Measurements from ENCODE around the gene TCAF1. TPM values are rescaled to one million over a fixed set of nuclear protein-coding genes. Genes with fewer than 3 reads are reported as not detected.

The TCAF1 gene, protein sequence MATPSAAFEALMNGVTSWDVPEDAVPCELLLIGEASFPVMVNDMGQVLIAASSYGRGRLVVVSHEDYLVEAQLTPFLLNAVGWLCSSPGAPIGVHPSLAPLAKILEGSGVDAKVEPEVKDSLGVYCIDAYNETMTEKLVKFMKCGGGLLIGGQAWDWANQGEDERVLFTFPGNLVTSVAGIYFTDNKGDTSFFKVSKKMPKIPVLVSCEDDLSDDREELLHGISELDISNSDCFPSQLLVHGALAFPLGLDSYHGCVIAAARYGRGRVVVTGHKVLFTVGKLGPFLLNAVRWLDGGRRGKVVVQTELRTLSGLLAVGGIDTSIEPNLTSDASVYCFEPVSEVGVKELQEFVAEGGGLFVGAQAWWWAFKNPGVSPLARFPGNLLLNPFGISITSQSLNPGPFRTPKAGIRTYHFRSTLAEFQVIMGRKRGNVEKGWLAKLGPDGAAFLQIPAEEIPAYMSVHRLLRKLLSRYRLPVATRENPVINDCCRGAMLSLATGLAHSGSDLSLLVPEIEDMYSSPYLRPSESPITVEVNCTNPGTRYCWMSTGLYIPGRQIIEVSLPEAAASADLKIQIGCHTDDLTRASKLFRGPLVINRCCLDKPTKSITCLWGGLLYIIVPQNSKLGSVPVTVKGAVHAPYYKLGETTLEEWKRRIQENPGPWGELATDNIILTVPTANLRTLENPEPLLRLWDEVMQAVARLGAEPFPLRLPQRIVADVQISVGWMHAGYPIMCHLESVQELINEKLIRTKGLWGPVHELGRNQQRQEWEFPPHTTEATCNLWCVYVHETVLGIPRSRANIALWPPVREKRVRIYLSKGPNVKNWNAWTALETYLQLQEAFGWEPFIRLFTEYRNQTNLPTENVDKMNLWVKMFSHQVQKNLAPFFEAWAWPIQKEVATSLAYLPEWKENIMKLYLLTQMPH
- 10 to 100 TPM in 2 of 4 donors, 1 to 10 TPM in 2; 8.1 to 60.5 (median 12.9) TPM for polyA plus RNA-seq
- long read RNA-seq, donor 1, full-length matches to known transcripts, result 7 of 19 reads
- long read RNA-seq, donor 1, partial matches to known transcripts, result 12 of 19 reads
- long read RNA-seq, donor 1, other reads (novel, unspliced or antisense), result 0 of 19 reads
- long read RNA-seq, donor 2, full-length matches to known transcripts, result 2 of 2 reads
- long read RNA-seq, donor 2, partial matches to known transcripts, result 0 of 2 reads
- long read RNA-seq, donor 2, other reads (novel, unspliced or antisense), result 0 of 2 reads
- long read RNA-seq, donor 3, result 0 reads
- long read RNA-seq, donor 4, result 0 reads
- long read RNA-seq, donor 5, partial matches to known transcripts, result 0 of 1 reads
- long read RNA-seq, donor 5, other reads (novel, unspliced or antisense), result 0 of 1 reads
- long read RNA-seq, donor 6, full-length matches to known transcripts, result 4 of 27 reads
- long read RNA-seq, donor 6, partial matches to known transcripts, result 23 of 27 reads
- long read RNA-seq, donor 6, other reads (novel, unspliced or antisense), result 0 of 27 reads
- long read RNA-seq, donor 7, full-length matches to known transcripts, result 3 of 3 reads
- long read RNA-seq, donor 7, partial matches to known transcripts, result 0 of 3 reads
- long read RNA-seq, donor 7, other reads (novel, unspliced or antisense), result 0 of 3 reads
- long read RNA-seq, donor 8, result 0 reads
- long read RNA-seq, donor 9, full-length matches to known transcripts, result 1 of 1 reads
- long read RNA-seq, donor 9, partial matches to known transcripts, result 0 of 1 reads
- long read RNA-seq, donor 9, other reads (novel, unspliced or antisense), result 0 of 1 reads
- long read RNA-seq, donor 10, result 0 reads

DNA sequence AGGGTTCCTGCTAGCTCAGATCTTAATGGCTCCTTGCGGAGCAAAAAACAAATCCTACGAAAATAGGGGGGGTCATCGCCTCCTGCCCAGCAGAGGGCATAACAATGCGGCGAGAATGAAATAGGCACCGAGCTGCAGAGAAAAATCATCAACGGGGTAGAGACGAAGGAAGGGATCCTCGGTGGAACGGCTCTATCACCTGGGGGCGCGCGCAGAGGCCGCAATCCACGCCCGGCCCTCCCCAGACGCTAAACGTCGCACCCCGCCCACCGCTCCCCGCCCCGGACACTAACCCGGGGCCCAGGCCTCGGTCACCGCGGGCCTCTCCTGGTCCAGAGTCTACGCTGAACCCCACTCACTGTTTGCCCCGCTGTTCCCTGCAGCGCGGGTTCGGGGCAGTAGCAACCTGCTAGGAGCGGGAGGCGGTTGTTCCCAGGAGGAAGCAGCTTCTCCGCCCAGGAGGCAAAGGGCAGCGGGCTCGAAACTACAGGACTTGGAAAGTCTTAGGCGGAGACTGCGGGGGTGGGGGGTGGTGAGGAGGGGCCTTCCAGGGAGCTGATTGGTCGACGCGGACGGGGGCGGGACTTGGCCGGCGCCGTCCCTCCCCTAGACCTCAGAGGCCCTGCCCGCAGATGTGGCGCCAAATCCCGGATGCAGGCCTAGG lies at the start of gene TCAF1:
Gene TCAF1 (minus strand): TSS at position 509 of the 664 bp plus-strand sequence. CDS start 25,568 bp downstream, outside the sequence.
- DNase-seq (peak; percentile 97 to 99), FAIRE-seq (no peak)
- 0% methylated on average over 49 to 50 of the region's 50 CpGs for WGBS, 3 donors
- H3K36me3 ChIP-seq (ENCODE audit: control insufficient read depth in 3 of 3, insufficient read depth in 2 of 3, low read depth in 1 of 3, low read length in 3 of 3), result no peaks in the 10 kb centered on the region
- H3K9me3 ChIP-seq (ENCODE audit: control insufficient read depth in 2 of 2, insufficient read depth in 1 of 2, low read depth in 1 of 2, low read length in 1 of 2), result peaks cover 0 to 4% of the 10 kb centered on the region in 2 donors
- peak within 1 kb of the TSS; percentile 63 to 85 (median 68) for H3K4me3 ChIP-seq (ENCODE audit: low read depth in 1 of 3, low read length in 3 of 3)
- H3K4me1 ChIP-seq (ENCODE audit: control insufficient read depth in 3 of 3, insufficient read depth in 2 of 3, low read depth in 1 of 3, low read length in 2 of 3), result peaks cover 5 to 42% (median 6%) of the 10 kb centered on the region in 3 donors
- no peaks in the 10 kb centered on the region for H3K27me3 ChIP-seq (ENCODE audit: control insufficient read depth in 3 of 3, insufficient read depth in 3 of 3, low read length in 3 of 3)
- peak within 1 kb of the TSS; percentile 93 to 99 (median 96) for H3K27ac ChIP-seq (ENCODE audit: low read depth in 1 of 3, low read length in 2 of 3)

DNA sequence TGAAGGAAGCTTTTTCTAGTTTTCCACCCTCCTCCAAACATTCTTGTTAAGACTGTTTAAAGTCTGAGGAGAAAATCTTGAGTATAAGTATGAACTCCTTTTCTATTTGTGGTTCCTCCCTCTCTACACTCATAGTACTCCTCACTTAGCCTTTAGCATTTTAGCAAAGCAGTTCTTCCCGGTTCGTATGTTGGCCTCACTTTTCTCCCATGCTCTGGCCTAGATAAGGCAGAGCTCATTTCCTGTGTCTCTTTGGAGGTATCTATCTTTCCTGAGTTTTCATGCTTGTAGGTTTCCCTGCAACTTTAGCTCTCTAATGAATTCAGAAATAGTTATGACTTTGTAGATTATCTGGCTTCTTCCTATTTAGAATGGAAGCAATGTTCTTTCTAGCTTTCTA lies 46.8 kb upstream of the TCAF1 start:
- Histone ChIP-seq H3K27ac (ENCODE audit: low read depth in 1 of 3, low read length in 2 of 3) (no peak overlapping the region), H3K4me1 (ENCODE audit: control insufficient read depth in 3 of 3, insufficient read depth in 2 of 3, low read depth in 1 of 3, low read length in 2 of 3) (no peaks in the 10 kb centered on the region), H3K36me3 (ENCODE audit: control insufficient read depth in 3 of 3, insufficient read depth in 2 of 3, low read depth in 1 of 3, low read length in 3 of 3) (no peaks in the 10 kb centered on the region), H3K4me3 (ENCODE audit: low read depth in 1 of 3, low read length in 3 of 3) (no peak overlapping the region), H3K27me3 (ENCODE audit: control insufficient read depth in 3 of 3, insufficient read depth in 3 of 3, low read length in 3 of 3) (no peaks in the 10 kb centered on the region), H3K9me3 (ENCODE audit: control insufficient read depth in 2 of 2, insufficient read depth in 1 of 2, low read depth in 1 of 2, low read length in 1 of 2) (peaks cover 0 to 4% of the 10 kb centered on the region in 2 donors)
- DNase-seq (no peak), FAIRE-seq (no peak)
- 19 to 67% (median 63%) methylated on average over 2 of the region's 2 CpGs for WGBS, 3 donors

DNA sequence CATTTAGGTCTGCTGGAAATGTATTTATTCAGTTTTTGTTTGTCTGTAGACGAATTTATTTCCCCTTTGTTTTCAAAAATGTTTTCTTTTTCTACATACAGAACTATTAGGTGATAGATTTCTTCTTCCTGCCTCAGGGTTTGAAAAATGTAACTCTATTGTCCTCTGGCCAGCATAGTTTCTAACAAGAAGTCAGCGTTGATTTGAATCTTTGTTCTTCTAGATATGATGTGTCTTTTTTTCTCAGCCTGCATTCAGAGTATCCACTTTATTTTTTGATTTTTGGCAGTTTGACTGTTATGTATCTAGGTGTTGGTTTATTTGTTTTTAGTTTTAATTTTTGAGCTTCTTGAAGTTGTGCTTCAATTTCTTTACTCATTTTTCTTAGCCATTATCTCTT lies 45.1 kb upstream of the TCAF1 start:
- Histone ChIP-seq H3K4me3 (ENCODE audit: low read depth in 1 of 3, low read length in 3 of 3) (no peak overlapping the region), H3K36me3 (ENCODE audit: control insufficient read depth in 3 of 3, insufficient read depth in 2 of 3, low read depth in 1 of 3, low read length in 3 of 3) (no peaks in the 10 kb centered on the region), H3K4me1 (ENCODE audit: control insufficient read depth in 3 of 3, insufficient read depth in 2 of 3, low read depth in 1 of 3, low read length in 2 of 3) (no peaks in the 10 kb centered on the region), H3K27ac (ENCODE audit: low read depth in 1 of 3, low read length in 2 of 3) (no peak overlapping the region), H3K27me3 (ENCODE audit: control insufficient read depth in 3 of 3, insufficient read depth in 3 of 3, low read length in 3 of 3) (no peaks in the 10 kb centered on the region), H3K9me3 (ENCODE audit: control insufficient read depth in 2 of 2, insufficient read depth in 1 of 2, low read depth in 1 of 2, low read length in 1 of 2) (peaks cover 0 to 4% of the 10 kb centered on the region in 2 donors)
- 75 to 80% (median 76%) methylated on average over 2 of the region's 2 CpGs for WGBS, 3 donors
- FAIRE-seq (no peak), DNase-seq (no peak)

DNA sequence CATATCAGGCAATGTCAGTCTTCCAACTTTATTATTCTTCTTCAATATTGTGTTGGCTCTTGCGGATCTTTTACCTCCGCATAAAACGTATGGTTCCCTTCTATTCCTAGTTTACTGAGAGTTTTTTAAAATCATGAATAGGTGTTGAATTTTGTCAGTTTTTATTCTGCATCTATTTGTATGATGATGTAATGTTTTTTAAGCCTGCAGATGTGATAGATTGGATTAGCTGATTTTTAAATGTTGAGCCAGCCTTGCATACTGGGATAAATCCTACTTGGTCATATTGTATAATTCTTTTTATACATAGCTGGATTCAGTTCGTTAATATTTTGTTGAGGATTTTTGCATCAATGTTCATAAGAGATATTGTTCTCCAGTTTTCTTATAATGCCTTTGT lies 43.4 kb upstream of the TCAF1 start:
- no peak overlapping the region for H3K4me3 ChIP-seq (ENCODE audit: low read depth in 1 of 3, low read length in 3 of 3)
- no peaks in the 10 kb centered on the region for H3K27me3 ChIP-seq (ENCODE audit: control insufficient read depth in 3 of 3, insufficient read depth in 3 of 3, low read length in 3 of 3)
- 80 to 94% (median 91%) methylated on average over 4 of the region's 4 CpGs for WGBS, 3 donors
- H3K4me1 ChIP-seq (ENCODE audit: control insufficient read depth in 3 of 3, insufficient read depth in 2 of 3, low read depth in 1 of 3, low read length in 2 of 3), result no peaks in the 10 kb centered on the region
- H3K9me3 ChIP-seq (ENCODE audit: control insufficient read depth in 2 of 2, insufficient read depth in 1 of 2, low read depth in 1 of 2, low read length in 1 of 2), result peaks cover 0 to 4% of the 10 kb centered on the region in 2 donors
- H3K36me3 ChIP-seq (ENCODE audit: control insufficient read depth in 3 of 3, insufficient read depth in 2 of 3, low read depth in 1 of 3, low read length in 3 of 3), result no peaks in the 10 kb centered on the region
- FAIRE-seq (no peak), DNase-seq (no peak)
- no peak overlapping the region for H3K27ac ChIP-seq (ENCODE audit: low read depth in 1 of 3, low read length in 2 of 3)

DNA sequence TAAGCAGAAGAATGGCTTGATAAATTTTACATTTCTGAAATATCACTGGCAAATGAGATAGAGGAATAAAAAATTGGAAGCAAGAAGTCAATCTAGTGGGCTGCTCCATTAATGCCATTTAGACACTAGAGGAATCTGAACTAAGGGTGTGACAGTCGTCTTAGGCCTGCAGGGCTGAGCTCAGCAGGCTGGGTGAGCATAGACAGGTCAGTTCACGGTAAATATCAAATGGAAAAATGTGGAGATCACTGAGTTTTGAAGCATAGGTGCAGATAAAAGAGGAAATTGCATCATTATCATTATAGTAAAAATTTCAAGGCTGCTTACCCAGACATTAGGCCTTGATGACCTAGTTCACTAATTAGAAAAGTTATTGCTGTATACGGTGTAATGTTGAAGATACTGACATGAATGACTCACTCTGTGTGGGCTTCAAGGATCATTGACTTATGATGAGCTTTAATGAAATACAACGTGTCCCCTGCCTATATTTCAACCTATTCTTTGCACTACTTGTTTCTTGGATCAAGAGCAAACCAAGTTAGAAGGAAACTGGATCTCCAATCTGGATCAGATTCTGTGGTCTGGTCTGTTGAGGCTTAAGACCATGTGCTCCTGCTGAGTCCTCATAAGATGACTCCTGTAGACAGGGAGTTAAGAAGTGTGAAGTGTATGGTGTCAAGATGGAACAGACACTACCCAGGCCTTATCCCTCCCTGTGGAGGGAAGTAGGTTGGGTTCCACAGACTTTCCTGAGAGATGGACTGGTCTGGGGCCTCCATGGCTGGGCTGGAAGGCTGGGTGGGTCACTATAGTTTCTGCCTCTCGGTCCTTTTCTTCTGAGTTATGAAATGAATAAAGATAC lies 36.6 kb upstream of the TCAF1 start:
- Histone ChIP-seq H3K4me1 (ENCODE audit: control insufficient read depth in 3 of 3, insufficient read depth in 2 of 3, low read depth in 1 of 3, low read length in 2 of 3) (no peaks in the 10 kb centered on the region), H3K27ac (ENCODE audit: low read depth in 1 of 3, low read length in 2 of 3) (no peak overlapping the region), H3K9me3 (ENCODE audit: control insufficient read depth in 2 of 2, insufficient read depth in 1 of 2, low read depth in 1 of 2, low read length in 1 of 2) (peaks cover 0 to 5% of the 10 kb centered on the region in 2 donors), H3K36me3 (ENCODE audit: control insufficient read depth in 3 of 3, insufficient read depth in 2 of 3, low read depth in 1 of 3, low read length in 3 of 3) (no peaks in the 10 kb centered on the region), H3K4me3 (ENCODE audit: low read depth in 1 of 3, low read length in 3 of 3) (no peak overlapping the region), H3K27me3 (ENCODE audit: control insufficient read depth in 3 of 3, insufficient read depth in 3 of 3, low read length in 3 of 3) (no peaks in the 10 kb centered on the region)
- no peak for FAIRE-seq
- 64 to 72% (median 68%) methylated on average over 5 of the region's 5 CpGs for WGBS, 3 donors
- DNase-seq, result no peak

DNA sequence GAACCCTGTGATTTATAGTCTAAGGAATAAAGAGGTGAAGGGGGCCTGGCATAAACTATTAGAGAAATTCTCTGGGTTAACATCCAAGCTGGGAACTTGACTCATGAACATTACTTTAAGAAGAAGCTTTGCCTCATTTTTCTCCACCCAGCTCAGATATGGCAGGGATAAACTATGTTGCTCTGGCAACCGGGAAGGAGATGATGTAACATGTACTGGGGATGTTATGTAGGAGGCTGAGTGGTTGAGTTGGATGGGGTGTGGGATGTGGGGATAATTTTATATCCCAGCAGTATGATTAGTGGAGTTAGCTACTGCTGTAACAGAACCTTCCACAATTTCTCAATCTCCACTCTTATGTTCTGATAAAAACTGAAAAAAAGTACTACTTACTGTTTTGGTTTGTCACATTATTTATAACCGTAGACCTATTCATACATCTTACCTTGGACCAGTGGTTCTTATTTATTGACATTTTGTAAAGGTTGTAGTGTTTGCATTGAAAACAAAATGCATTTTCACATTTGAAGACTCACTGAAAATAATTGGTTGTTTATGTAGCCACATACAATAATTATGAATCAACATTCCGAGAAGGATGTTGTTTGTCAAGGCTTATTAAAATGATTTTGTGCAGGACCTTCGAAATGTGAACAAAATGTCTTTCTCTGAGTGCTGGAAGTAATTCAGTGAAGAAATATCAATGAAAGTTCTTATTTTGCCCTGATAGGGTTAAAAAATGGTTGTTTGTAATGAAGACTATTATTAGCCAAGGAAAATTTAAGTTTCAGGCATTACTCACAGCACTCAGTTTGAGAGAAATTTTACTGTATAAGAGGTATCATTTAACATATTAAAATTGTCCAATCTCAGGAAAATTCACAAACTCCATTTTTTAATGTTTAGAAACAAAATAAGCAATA lies 34.4 kb upstream of the TCAF1 start:
- Histone ChIP-seq H3K27ac (ENCODE audit: low read depth in 1 of 3, low read length in 2 of 3) (no peak overlapping the region), H3K4me3 (ENCODE audit: low read depth in 1 of 3, low read length in 3 of 3) (no peak overlapping the region), H3K27me3 (ENCODE audit: control insufficient read depth in 3 of 3, insufficient read depth in 3 of 3, low read length in 3 of 3) (no peaks in the 10 kb centered on the region), H3K36me3 (ENCODE audit: control insufficient read depth in 3 of 3, insufficient read depth in 2 of 3, low read depth in 1 of 3, low read length in 3 of 3) (no peaks in the 10 kb centered on the region), H3K9me3 (ENCODE audit: control insufficient read depth in 2 of 2, insufficient read depth in 1 of 2, low read depth in 1 of 2, low read length in 1 of 2) (peaks cover 0 to 10% of the 10 kb centered on the region in 2 donors), H3K4me1 (ENCODE audit: control insufficient read depth in 3 of 3, insufficient read depth in 2 of 3, low read depth in 1 of 3, low read length in 2 of 3) (no peaks in the 10 kb centered on the region)
- whole genome bisulfite sequencing, 3 donors, result 58 to 90% (median 85%) methylated on average over 4 of the region's 4 CpGs
- no peak for FAIRE-seq
- DNase-seq, result no peak
